GM19455 (cell line): ENCODE measurements around the gene NIPA2.

Experiments
- ATAC-seq: cut with Tn5 transposase; IDR thresholded peaks from one replicate; pipeline ENCODE4 v1.9.1; 2021; ENCODE audit not compliant: unreplicated experiment

Gene NIPA2

DNA sequence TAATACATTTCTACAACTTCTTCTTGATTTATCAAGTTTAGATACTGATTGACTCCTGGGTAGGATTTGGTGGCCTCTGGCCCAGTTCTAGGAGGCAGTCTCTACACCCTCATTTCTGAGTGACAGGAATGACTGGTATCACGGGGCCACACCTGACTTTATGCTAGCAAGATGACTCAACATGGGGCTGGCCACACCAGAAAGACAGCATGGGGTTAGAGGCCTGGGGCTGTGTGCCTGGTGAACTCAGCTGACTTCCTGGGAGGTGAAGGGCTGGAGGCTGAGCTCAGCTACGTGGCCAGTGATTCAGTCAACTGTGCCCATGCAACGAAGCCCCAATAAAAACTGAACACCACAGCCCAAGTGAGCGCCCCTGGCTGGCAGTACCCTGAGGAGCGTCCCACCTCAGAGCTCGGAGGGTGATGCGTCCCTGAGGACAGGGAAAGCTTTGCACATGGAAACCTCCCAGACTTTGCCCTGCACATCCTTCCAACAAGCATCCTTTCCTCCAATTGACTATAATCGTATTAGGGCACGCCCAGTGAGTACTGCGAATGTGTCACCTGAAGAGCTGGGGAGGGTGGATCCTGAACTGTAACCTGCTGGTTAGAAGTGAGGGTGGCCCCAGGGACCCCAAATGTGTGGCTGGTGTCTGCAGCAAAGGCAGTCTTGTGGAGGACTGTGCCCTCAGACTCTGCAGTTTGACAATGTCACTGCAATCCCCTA lies 57.2 kb downstream of the NIPA2 start:
- ATAC-seq: no peak

DNA sequence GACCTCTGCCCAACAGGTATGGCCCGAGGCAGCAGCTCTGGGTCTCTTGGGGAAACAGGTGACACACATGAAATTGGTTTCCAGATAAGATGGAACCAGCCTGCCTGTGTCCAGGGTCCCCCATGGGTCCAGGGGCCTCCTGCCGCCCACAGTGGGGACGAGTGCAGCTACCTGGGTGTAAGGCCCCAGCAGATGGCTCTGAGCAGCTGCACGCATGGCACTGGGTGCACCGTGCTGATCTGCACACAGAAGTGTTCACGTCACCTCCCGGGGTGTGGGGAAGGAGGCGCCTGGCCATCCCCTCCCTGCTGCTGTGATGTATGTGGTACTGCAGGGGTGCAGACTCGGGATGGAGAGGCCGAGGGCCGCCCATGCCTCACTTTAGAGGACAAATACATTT lies 63.6 kb downstream of the NIPA2 start:
- no peak for ATAC-seq

DNA sequence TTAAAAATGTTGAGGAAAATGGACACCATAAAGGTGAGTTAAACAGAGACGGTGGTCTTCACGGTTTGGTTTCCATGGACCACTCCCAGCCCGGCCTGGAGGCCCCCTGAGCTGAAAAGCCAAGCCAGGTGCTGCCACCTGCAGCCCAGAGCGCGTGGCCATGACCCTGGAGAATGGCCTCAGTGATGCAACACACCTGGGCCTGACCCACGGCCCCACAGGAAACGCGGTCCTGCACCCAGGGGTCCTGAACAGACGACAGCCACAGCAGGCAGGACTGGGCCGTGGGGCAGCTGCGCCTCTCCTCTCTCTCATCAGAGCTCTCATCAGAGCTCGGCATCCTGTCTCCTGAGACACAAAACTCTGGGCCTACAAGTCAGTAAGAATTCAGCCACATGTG lies 64.1 kb downstream of the NIPA2 start:
- no peak for ATAC-seq

DNA sequence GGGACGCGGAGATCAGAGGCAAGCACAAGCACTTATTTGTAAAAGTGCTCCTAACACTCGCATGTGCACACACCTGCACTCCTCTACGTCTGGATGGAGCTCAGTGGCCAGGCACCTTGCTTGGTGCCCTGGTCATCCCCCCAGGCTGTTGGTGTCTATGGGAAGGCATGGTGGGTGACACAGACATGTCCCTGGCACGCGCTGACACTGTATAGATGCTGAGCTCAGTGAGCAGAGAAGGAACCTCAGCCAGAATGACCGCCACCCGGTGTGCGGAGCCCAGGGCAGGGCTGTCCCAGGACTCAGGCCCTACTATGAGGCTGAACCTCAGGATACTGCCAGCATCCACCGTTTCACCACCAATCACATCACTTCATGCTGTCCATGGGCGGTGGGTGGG lies 64.5 kb downstream of the NIPA2 start:
- ATAC-seq: no peak

DNA sequence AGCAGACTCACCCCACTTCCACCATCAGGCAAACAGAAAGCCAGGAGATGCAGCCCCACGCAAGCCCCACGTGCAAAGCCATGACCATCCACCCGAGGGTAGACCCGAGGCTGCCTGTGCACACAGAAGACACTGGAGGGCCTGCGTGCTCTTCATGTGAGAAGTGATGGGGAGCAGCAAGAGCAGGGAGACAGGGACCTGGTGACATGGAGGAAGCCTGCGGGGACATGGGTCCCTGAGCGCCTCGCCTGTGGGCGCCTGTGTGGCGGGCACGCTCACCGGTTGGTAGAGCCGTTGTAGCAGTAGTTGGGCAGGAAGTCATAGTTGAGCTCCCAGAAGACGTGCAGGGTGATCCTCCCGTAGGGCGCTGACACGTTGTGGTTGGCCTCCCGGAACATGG lies 65.0 kb downstream of the NIPA2 start:
- ATAC-seq: no peak

DNA sequence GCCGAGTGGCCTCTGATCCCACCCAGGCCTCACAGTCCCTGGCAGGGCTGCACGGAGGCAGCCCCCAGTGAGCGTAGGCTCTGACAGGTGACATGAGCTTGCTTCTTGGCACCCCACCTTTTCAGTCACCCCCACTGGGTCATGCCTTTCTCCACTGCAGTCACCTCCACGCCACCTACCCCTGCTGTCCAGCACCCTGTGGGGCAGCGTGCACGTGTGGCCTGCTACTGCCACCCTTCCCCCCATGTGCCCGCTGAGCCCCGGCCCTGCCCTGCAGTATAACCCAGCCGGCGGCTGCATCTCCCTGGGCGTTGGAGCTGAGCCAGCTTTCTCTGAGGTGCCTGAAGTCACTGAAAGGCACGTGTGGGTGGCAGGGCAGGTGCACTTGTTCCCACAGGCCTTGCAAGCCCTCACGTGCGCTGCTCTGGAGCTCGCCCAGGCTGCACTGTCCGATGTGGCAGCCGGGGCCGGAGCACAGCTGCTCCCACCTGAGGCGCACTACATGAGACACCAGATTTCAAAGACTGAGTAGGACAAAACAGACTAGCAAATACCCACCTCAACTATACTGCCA lies 65.6 kb downstream of the NIPA2 start:
- ATAC-seq: no peak

DNA sequence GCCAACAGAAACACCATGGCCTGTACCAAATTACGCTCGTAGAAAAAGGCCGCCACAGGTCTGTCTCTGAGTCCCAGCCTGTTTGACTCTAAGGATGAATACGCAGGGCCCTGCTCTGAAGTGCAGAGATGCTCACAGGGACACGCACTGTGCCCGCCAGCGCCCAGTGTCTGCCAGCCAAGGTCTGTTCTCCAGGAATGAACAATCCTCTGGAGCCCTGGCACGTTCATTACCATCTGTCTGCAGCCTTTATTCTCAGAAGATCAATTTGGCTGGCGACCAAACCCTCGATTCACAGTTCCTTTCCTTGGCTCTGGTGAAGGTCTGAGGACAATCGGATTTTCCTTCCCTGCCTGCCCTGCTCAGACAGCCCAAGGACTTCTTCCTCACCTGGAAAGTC lies 66.3 kb downstream of the NIPA2 start:
- ATAC-seq: no peak

DNA sequence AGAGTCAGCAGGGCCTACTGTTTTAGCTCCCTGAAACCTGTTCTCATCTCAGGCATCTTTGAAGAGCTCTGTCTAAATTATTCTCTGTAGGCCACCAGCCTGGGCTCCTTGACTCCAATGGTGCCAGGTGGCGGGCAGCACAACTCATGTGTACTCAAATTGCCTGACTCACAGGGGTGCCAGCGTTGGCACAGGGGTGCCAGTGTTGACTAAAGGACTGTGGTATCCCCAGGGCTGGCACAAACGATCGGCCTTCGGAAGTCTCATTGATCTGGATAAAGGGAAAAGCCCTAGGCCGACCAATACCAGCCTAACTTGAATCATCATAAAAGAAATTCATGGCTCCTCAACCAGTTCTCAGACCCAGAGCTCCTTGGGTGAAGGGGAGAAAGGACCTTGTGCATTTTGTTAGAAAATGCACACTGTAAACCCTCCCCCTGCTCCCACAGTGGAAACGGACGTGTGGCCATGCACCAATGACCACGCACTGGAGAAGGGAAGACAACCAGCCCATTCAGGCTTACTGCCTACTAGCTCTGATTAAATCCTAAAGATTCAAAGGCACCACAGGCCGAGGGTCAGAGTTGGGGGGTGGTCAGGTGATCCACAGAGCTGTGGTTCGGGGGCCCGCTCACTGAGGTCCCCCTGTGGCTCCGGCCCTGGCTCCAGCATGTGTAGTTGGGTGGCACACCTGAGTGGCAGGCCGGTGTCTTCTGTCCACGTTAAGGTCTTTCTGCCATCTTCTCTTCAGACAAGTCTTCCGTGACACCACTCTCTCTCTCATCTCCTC lies 68.9 kb downstream of the NIPA2 start:
- no peak for ATAC-seq

DNA sequence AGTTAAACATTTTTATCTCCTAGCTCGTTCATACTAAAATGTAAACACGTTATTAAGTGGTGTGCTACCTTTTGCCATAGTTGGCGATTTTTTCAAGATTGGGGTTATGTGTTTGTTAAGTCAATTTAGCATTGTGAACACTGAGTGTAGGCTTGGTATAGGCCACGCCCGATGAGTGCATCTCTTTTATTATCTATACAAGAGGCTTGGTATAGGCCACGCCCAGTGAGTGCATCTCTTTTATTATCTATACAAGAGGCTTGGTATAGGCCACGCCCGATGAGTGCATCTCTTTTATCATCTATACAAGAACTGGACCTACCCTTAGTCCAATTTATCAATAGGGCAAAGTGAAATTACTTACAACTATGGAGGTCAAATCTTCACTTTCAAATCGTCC lies 70.4 kb downstream of the NIPA2 start:
- ATAC-seq: no peak

DNA sequence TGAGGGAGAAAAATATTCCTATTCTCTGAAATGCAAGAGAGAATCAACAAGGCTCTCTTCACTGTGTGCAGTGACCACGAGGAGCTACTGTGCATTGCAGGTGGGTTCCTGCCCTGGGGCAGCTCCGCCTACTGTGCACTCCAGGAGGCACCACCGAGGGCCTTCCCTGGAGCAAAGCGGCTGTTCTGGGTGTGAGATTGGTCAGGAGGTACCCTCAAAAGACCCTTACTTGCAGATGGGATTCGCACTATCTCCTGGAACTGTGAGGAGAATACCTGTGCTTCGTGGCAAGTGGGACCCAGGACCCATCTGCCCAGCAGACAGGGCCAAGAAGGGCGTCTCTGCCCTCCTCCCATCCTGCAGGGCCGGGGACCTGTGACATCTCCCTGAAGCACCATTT lies 72.8 kb downstream of the NIPA2 start:
- no peak for ATAC-seq

DNA sequence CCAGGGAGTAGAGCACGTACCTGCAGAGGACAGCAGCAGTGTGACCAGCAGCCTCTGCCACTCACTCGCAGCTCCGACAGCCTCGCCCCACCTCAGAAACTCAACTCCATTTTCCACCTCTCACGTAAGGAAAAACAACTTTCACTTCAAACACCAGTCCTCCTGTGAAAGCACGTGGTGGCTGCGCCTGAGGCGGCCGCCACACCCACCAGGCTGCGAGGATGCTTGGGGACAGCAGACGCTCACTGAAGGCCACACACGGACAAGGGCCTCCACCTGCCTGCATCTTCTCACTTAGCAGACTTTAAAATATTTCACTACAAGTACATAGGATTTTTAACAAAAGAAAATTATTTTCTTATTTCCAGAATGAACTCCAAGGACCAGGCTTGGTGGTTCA lies 73.8 kb downstream of the NIPA2 start:
- no peak for ATAC-seq

DNA sequence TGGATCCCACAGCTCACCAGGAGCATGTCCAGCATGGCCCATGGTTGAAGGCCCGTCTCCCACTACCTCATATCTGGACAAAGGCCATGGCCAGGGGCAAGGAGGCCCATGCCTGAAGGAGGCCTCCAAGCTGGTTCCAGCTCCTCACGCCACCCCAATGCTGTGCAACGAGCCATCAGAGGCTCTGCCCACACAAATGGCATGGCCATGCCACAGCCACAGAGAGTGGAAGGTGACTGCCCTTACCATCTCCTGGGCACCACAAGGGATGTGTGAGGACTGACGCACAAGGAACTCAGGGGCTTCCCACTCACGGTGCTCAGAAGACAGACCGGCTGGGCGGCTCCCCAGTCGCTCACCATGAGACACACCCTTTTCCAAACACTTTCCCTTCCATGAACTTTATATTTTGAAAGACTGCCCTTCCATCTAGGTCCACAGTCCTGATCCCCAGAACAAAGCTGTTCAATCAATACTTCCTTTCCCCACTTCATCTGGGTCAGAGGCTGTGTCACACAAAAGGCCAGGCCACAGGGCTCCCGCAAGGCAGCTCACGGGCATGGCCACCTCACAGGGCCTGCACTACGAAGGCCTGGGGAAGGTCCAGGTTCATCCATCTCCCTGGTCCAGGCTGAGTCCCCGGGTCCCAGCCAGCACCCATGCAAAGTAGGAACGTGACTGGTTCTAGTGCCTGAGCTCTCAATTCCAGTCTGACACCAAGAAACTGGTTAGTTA lies 75.3 kb downstream of the NIPA2 start:
- no peak for ATAC-seq

DNA sequence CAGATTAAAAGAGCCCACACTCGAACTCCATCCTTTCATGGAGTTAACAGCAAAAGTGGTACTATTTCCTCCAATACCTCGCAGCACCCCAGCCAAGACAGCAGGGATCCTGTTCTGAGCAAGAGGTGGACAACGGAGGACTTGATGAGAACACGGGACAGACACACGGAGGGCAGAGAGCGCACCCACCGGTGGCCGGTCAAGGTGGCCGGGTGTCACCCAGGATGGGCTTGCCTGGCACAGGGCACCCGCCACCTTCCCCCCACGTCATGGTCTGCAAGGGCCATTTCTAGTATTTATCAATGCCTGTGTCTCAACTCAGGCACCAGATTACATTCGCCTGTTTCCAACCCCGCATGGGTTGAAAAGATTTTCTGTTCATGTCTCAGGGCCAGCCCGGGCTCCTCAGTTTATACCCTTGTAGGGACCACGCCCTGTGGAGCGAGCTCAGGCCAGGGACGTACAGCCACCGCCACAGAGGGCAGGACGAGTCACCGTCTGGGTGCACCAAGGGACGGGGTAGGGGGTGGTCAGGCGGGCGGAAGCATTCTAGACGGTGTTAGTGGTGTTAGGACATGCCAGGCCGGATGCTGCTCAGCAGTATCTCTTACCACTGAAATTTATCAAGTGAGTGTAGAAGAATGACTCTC lies 77.5 kb downstream of the NIPA2 start:
- ATAC-seq: no peak

DNA sequence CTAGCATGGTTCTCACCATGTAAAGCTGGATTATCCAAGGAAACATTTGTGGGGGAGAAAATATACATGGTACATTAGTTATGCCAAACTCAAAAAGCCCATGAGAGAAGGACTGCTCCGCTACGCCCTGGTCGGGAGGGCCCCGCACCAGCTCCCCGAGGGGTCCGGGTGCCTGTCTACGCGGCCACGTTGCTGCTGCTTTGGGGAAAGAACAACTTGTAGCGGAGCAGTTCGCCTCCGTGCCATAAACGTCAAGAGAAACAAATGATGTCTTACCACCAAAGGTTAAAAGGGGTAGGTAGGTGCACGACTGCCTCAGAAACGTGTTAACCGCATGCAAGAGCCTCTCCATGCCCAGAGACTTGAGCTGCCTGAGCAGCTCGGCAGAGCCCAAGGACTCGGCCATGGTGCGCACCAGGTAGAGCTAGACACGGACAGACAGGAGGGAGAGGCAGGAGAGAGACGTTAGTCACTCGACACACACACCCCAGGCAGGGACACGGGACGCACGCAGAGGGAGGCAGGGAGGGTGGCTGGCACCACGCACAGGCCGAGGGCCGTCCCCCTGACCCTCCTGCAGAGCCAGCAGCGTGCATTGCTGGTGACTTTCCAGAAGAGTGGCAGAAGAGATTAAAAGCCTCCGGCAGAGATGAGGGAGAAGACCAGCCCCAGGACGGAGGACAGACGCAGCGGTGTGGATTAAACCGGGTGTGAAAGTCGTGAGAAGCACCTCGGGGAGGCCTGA lies 78.3 kb downstream of the NIPA2 start:
- ATAC-seq: no peak

DNA sequence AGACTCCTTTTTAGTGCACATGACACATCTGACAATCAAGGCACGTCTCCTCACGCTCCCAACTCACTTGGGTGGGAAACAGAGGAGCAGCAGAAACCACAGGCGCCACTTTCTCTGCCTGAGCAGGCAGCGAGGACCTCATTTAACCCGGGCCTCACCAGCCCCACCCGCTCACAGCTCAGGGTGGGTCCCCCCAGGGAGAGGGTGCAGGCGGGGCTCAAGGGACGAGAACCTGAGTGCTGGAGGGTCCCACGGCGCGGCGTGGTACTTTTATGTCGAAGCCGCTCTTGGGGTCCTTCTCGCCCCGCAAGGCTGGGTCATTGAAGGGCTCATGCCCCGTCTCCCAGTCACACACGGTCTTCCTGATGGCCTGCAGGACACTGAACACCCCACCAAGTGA lies 79.1 kb downstream of the NIPA2 start:
- no peak for ATAC-seq
